ENCODE data around the gene CYTH1. TPM values are rescaled to one million over a fixed set of nuclear protein-coding genes. Genes with fewer than 3 reads are reported as not detected.

CYTH1 gene
- total RNA-seq, 4 donors from 2014 or later: 50.0 to 139 (median 83.7) TPM

GRCh38 chr17:78748730-78749317 is 33.2 kb downstream of the CYTH1 start:
- peak; percentile 51 for ATAC-seq (ENCODE audit: low FRiP score)
- no peak for TF ChIP-seq CTCF (IDR thresholded peaks at IDR 0.05)
- DNase-seq (ENCODE audit: low spot score): no peak

- DNase-seq (ENCODE audit: low spot score): no peak
- ATAC-seq (ENCODE audit: low FRiP score): no peak
These were observed 33.9 kb downstream of the CYTH1 start for GRCh38 chr17:78748048-78748729.

GRCh38 chr17:78747488-78747887 is 34.6 kb downstream of the CYTH1 start:
- ATAC-seq (ENCODE audit: low FRiP score) (no peak), DNase-seq (ENCODE audit: low spot score) (no peak)
- no peak for TF ChIP-seq CTCF (IDR thresholded peaks at IDR 0.05)

More at GRCh38 chr17:78748048-78748729, 33.9 kb downstream of the CYTH1 start:
- TF ChIP-seq CTCF (IDR thresholded peaks at IDR 0.05): no peak

- no peak for ATAC-seq (ENCODE audit: low FRiP score)
These were observed 35.2 kb downstream of the CYTH1 start for GRCh38 chr17:78746949-78747269.

GRCh38 chr17:78746263-78746948 is 35.7 kb downstream of the CYTH1 start:
- no peak for DNase-seq (ENCODE audit: low spot score)
- TF ChIP-seq CTCF (IDR thresholded peaks at IDR 0.05): no peak
- no peak for ATAC-seq (ENCODE audit: low FRiP score)

More at GRCh38 chr17:78746949-78747269, 35.2 kb downstream of the CYTH1 start:
- no peak for TF ChIP-seq CTCF (IDR thresholded peaks at IDR 0.05)
- DNase-seq (ENCODE audit: low spot score): no peak

GRCh38 chr17:78745407-78746088 is 36.5 kb downstream of the CYTH1 start:
- no peak for TF ChIP-seq CTCF (IDR thresholded peaks at IDR 0.05)
- no peak for DNase-seq (ENCODE audit: low spot score)
- ATAC-seq (ENCODE audit: low FRiP score): no peak

Measured in omental fat pad (tissue), 4 donors.